GM19023 (cell line): ENCODE measurements around the gene JARID2.
"Not testable (repeated sequence)": the region's sequence is repeated elsewhere in the genome, so short reads cannot be mapped to it uniquely, and the experiment has no call there.

Experiments
- ATAC-seq: cut with Tn5 transposase; IDR thresholded peaks from one replicate; pipeline ENCODE4 v1.9.1; 2021; ENCODE audit warnings: mild to moderate bottlenecking, moderate library complexity; ENCODE audit not compliant: unreplicated experiment

The JARID2 gene

DNA sequence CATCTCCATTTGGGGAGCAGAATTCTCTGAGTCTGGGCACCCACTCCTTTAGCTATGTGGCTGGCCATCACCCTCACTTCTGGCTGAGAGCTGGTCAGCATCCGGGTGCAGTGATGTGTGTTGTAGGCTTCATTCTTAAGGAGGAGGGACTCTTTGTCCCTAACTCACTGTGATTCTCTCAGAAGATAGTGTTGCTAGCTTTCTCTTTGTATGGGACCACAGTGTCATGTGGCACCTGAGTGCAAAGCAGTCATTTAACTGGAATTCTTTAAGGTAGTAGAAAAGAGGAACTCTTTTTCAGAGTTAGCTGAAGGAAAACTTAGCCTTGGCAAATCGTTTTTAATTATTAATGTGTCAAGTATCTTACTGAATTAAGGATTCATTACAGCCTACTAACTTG is 165.9 kb downstream of the JARID2 start:
- no peak for ATAC-seq

- ATAC-seq = no peak
Measured at GRCh38 chr6:15412767-15413166, 166.9 kb downstream of the JARID2 start.

- no peak for ATAC-seq
Measured at GRCh38 chr6:15413466-15414234, 167.8 kb downstream of the JARID2 start.

- ATAC-seq = no peak
Measured at GRCh38 chr6:15414235-15414612, 168.4 kb downstream of the JARID2 start.

GRCh38 chr6:15415622-15416021 is 169.8 kb downstream of the JARID2 start:
- not testable (repeated sequence) for ATAC-seq

GRCh38 chr6:15416932-15417509 is 171.2 kb downstream of the JARID2 start:
- ATAC-seq = no peak

- ATAC-seq = no peak
Measured at GRCh38 chr6:15417811-15418210, 171.9 kb downstream of the JARID2 start.

- no peak for ATAC-seq
Measured at GRCh38 chr6:15419493-15419892, 173.6 kb downstream of the JARID2 start.

DNA sequence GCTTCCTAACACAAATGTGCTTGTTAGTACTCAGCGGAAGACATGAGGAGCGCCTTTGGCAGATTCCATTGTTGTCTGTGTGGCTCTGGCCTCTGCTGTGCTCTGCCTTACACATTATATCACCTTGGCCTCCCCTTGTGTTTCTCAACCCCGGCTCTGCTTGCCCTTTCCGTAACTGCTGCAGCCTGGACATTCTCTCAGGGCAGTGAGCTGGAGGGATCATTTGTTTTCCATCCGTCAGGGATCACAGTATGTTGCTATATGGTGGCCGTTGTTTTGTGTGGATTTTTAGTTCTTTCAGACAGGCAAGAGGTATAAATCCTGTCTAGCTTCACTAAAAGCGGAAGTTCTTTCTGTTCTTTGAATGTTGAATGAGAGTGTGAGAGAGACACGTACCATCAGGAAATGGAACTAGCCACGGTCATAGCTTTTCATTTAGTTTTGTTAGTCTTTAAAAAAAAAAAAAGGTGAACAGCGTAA is 175.1 kb downstream of the JARID2 start:
- peak; percentile 71 for ATAC-seq

GRCh38 chr6:15421945-15422733 is 176.3 kb downstream of the JARID2 start:
- no peak for ATAC-seq

GRCh38 chr6:15423286-15423993 is 177.6 kb downstream of the JARID2 start:
- ATAC-seq = no peak

DNA sequence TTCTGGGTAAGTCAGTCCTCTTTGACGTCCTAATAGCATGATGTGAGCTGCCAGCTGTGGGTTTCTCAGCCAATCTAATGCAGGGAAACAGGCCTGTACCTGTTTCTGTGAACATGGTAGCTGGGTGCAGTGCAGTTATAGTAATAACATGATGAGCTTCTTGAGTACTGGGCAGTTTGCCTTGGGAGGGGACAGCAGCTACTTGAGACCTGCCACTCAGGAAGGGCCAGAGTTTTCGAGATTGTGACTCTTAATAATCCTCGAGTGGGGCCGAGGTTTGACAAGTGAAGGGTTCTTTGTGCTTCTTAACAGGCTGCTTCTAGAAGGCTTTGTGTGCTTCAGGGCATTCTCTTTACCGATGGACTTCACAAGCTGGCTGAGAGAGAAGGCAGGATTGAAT is 180.1 kb downstream of the JARID2 start:
- no peak for ATAC-seq

DNA sequence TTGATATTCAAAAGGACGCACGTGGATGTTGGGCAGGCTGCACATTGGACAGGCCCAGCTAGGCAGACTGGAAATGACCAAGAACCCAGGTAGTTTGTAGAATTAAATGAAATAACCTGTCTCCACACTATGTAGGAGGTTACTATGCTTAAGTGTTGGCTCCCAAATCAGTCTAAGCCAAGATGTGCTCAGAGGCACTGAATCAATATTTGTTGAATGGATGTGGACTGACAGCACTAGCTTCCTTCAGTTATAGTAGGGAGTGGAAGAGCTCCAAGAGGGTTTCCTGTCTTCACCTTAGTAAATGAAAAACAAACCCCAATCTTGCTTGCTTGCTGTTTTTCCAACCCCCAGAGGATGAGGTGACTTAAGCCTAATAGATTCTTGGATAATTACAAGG is 180.5 kb downstream of the JARID2 start:
- ATAC-seq = no peak

DNA sequence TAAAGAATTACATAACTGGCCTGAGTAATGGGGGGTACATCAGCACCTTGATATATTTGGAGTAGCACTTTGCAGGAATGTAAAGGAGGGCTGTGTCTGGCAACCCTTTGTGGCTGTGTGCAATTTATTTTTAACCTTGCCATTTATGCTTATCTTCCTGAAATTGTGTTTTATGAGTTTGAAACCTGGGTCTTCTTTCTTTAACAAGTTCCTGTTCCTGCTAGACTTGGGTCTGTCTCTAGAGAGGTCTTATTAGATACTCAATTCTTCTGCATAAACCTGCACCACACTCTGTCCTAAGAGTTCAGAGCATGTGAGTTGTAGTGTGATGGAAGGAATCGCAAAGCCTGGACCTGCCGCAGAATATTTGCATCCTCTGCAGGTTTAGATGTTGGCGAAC is 181.0 kb downstream of the JARID2 start:
- ATAC-seq = no peak

DNA sequence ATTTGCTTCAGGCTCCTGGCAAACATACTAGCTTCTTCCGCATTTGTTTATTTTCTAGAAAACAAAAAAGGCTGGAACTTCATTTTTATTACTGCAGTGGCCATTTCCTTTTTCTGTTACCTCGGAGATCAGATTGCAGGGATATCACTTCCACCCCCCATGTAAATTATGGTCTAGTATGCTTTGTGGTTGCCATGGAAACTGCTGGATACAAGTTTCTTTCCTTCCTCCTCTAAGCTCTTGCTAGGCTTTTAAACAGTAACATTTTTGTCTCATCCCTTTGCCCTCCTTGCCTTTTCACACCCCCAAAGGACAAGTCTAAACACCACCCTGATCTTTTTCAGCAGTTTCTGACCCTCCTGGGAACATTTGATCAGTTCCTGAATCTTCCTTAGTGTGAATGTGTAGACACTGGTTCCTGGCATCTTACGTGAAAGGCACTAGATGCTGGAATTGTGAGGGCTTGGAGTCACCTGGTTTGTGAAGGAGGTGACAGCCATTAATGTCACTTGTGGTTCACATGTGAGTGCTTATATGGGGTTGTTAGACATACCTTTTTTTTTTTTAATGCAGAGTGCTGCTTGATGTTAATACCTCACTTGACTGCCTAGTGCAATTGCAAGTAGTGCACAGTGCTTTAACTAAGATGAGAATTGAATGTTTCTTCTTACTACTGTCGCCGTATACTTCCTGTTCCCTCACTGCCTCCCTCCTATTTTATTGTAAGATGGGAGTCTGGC is 181.6 kb downstream of the JARID2 start:
- ATAC-seq = no peak

DNA sequence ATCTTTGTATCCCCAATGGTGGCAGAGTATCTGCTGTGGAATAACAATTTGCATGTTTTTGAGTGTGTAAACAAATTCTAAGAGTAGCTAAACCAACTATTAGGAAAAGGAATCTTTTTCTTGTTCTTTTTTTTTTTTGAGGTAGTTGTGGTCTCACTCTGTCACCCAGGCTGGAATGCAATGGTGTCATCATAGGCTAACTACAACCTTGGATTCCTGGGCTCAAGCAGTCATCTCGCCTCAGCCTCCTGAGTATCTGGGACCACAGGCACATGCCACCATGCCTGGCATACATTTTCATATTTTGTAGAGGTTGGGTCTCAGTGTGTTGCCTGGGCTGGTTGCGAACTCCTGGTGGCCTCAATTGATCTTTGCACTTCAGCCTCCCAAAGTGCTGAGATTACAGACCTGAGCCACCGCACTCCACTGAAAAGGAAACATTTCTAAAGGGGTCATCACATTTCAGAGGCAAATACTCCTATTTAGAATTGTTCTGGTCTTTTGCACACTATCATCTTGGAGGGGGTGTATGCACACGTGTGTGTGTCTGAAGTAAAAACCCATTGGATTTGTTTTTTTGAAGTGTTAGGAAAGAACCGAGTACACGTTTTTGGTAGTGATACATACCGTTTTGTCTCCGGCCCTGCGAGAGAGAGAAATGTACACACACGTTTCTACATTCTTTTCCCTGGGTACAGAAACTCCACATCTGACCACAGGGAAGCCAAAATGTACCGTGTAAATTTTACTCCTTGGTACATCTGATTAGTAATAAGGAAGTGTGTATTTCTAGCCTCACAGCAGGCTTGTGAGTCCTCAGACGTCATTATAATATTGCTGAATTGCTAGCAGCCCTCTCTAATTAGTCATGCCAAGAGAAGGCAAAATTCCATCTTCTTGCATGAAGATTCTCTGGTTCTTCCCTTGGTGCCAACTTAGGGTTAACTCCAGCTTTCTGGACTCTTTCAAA is 183.6 kb downstream of the JARID2 start:
- no peak for ATAC-seq

GRCh38 chr6:15430186-15430585 is 184.3 kb downstream of the JARID2 start:
- ATAC-seq = no peak

GRCh38 chr6:15430931-15431405 is 185.1 kb downstream of the JARID2 start:
- ATAC-seq = no peak
